CD8-positive, alpha-beta memory T cell (primary cell): ENCODE data around the gene BPIFB2. TPM values are rescaled to one million over a fixed set of nuclear protein-coding genes. Genes with fewer than 3 reads are reported as not detected.

ENCODE experiments used
- CTCF ChIA-PET: fragments of 350-600 bp; sonication (Branson Sonifier 250); formaldehyde crosslinking; loops from one replicate; lab custom pipeline; 2021; ENCODE audit warnings: antibody characterized with exemption; lab: Charles Lee
- POLR2A ChIA-PET: fragments of 350-600 bp; sonication (Branson Sonifier 250); formaldehyde crosslinking; loops from one replicate; lab custom pipeline; 2021; ENCODE audit warnings: antibody characterized with exemption; lab: Charles Lee
- DNase-seq, 5 donors: peaks; one replicate each; pipeline versions ENCODE4 v3.0.0 to v3.0.0-alpha.2; 2020 to 2022; ENCODE audit warnings: mixed read lengths in 1 of 5
- H3K27ac ChIP-seq: one replicate; pipeline ENCODE4 v1.7.0; 2013; ENCODE audit warnings: low read depth, mild to moderate bottlenecking, low read length, moderate library complexity
- H3K27me3 ChIP-seq: 2 replicates; pipeline ENCODE4 v1.7.0; 2013; ENCODE audit warnings: low read length, mild to moderate bottlenecking; ENCODE audit not compliant: insufficient read depth, poor library complexity, severe bottlenecking
- H3K36me3 ChIP-seq: 2 replicates; pipeline ENCODE4 v1.7.0; 2013; ENCODE audit warnings: mild to moderate bottlenecking, low read length, moderate library complexity; ENCODE audit not compliant: insufficient read depth
- H3K4me1 ChIP-seq: 2 replicates; pipeline ENCODE4 v1.7.0; 2013; ENCODE audit warnings: mild to moderate bottlenecking, low read length, moderate library complexity; ENCODE audit not compliant: insufficient read depth
- H3K4me3 ChIP-seq: 2 replicates; pipeline ENCODE4 v1.7.0; 2013; ENCODE audit warnings: mild to moderate bottlenecking, low read length
- H3K9me3 ChIP-seq: 2 replicates; pipeline ENCODE4 v1.7.0; 2013; ENCODE audit warnings: mild to moderate bottlenecking, low read length
- H3K27ac Mint-ChIP-seq, 8 donors: one replicate each; pipeline ENCODE4 v1.8.0; 2020 to 2021; ENCODE audit warnings: mixed read lengths in 8 of 8, mild to moderate bottlenecking in 6 of 8, inconsistent platforms in 3 of 8, moderate library complexity in 3 of 8
- H3K27me3 Mint-ChIP-seq, 2 donors: one replicate each; pipeline ENCODE4 v1.8.0; 2020 to 2021; ENCODE audit warnings: mixed read lengths in 2 of 2, mild to moderate bottlenecking in 1 of 2, moderate library complexity in 1 of 2
- H3K36me3 Mint-ChIP-seq, 3 donors: one replicate each; pipeline ENCODE4 v1.8.0; 2020 to 2021; ENCODE audit warnings: mixed read lengths in 3 of 3, inconsistent platforms in 1 of 3, mild to moderate bottlenecking in 1 of 3
- H3K4me1 Mint-ChIP-seq, 3 donors: one replicate each; pipeline ENCODE4 v1.8.0; 2020 to 2021; ENCODE audit warnings: mixed read lengths in 3 of 3, inconsistent platforms in 1 of 3, mild to moderate bottlenecking in 1 of 3
- H3K4me3 Mint-ChIP-seq, 7 donors: one replicate each; pipeline ENCODE4 v1.8.0; 2020 to 2021; ENCODE audit warnings: mixed read lengths in 7 of 7, mild to moderate bottlenecking in 6 of 7, moderate library complexity in 4 of 7, inconsistent platforms in 2 of 7
- H3K9me3 Mint-ChIP-seq, 5 donors: one replicate each; pipeline ENCODE4 v1.8.0; 2020 to 2022; ENCODE audit warnings: mixed read lengths in 5 of 5, mild to moderate bottlenecking in 3 of 5, moderate library complexity in 2 of 5, inconsistent platforms in 1 of 5
- polyA plus RNA-seq: library from polyadenylated mRNA; unstranded; fragments of 300-500 nt; fragmentation: Illumina TruSeq; gene quantifications from one replicate; pipeline ENCODE4 v1.2.3, GENCODE V29; 2021
- total RNA-seq, 2 experiments: library from RNA; stranded (reverse); gene quantifications; one replicate each; pipeline ENCODE4 v1.2.3, GENCODE V29; 2021

BPIFB2 gene
- total and polyA plus RNA-seq, 3 experiments from 2014 or later = not detected

- Histone ChIP-seq H3K9me3 (peaks cover 3% of the 10 kb centered on the region), H3K4me3 (no peak overlapping the region), H3K36me3 (no peaks in the 10 kb centered on the region), H3K27me3 (no peaks in the 10 kb centered on the region), H3K27ac (no peak overlapping the region), H3K4me1 (peaks cover 31% of the 10 kb centered on the region)
- POLR2A ChIA-PET = interaction anchor here (0.6 kb wide), 1 partner anchor 492 kb away, joined by 6 read pairs; no protein-coding TSS in a partner anchor
- H3K27me3 Mint-ChIP-seq = no peaks in the 10 kb centered on the region
- DNase-seq = peak in 1 of 5 donors; percentile 20
- H3K4me3 Mint-ChIP-seq = no peak overlapping the region
- CTCF ChIA-PET = interaction anchor here (1.1 to 1.7 kb wide), 3 partner anchors 10 to 46 kb away, joined by 3 to 4 read pairs (median 3); partner anchors contain the start of gene SUN5
- peak overlapping the region in 1 of 8 donors; percentile 32 for H3K27ac Mint-ChIP-seq
- H3K4me1 Mint-ChIP-seq = peaks cover 5 to 7% (median 7%) of the 10 kb centered on the region in 3 donors
- peaks cover 0 to 15% (median 0%) of the 10 kb centered on the region in 3 donors for H3K36me3 Mint-ChIP-seq
- peaks cover 0 to 12% (median 7%) of the 10 kb centered on the region in 5 donors for H3K9me3 Mint-ChIP-seq
Observed at GRCh38 chr20:32991383-32991782, 16.1 kb upstream of the BPIFB2 start.

DNA sequence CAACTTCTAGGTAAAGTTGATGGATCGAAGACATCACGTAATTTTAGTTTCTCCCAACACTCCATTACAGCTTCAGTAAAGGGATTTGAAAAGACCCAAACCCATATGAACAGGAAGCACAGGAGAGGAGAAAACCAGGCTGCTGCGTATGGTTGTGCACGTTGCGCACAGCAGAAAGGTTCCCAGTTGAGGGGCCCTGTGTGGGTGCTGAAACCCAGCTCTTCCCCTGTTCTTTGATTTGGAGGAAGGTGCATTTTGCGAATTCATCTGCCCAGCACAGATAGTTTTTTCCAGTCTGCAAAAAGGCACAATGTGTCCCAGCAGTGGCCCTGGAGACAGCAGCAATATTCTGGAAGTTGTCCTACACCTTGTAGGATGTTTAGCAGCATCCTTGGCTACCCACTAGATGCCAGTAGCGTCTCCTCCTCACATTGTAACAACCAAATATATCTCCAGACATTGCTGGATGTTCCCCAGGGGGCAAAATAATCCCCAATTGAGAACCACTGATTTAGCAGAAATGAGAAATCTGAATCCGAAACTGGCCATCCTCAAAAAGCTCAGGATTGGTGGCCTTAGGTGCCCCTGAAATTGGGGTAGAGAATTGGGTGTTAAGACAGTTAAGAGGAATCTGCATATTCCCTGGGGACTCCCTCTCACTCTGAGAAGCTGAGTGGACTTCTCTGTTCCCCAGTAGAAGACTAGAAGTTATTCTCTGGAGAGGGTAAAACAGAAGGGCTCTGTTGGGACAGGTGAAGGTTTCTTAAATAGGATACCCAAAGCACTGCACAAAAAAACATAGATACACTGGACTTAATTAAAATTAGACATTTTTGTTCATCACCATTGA, 15.5 kb upstream of the BPIFB2 start:
- H3K27me3 ChIP-seq = no peaks in the 10 kb centered on the region
- no peak overlapping the region for H3K4me3 ChIP-seq
- H3K4me1 Mint-ChIP-seq = peaks cover 5 to 7% (median 7%) of the 10 kb centered on the region in 3 donors
- peaks cover 31% of the 10 kb centered on the region for H3K4me1 ChIP-seq
- H3K27ac Mint-ChIP-seq = no peak overlapping the region
- POLR2A ChIA-PET = interaction anchor here (0.6 kb wide), 1 partner anchor 301 kb away, joined by 3 read pairs; no protein-coding TSS in a partner anchor
- H3K36me3 ChIP-seq = no peaks in the 10 kb centered on the region
- CTCF ChIA-PET = interaction anchor here (1.1 kb wide), 2 partner anchors 13 to 46 kb away, joined by 3 read pairs; partner anchors contain the start of gene SUN5
- H3K9me3 ChIP-seq = peaks cover 3% of the 10 kb centered on the region
- no peaks in the 10 kb centered on the region for H3K27me3 Mint-ChIP-seq
- H3K27ac ChIP-seq = no peak overlapping the region
- H3K36me3 Mint-ChIP-seq = peaks cover 0 to 15% (median 0%) of the 10 kb centered on the region in 3 donors
- peaks cover 0 to 12% (median 7%) of the 10 kb centered on the region in 5 donors for H3K9me3 Mint-ChIP-seq
- no peak overlapping the region for H3K4me3 Mint-ChIP-seq
- DNase-seq = peak in 1 of 5 donors; percentile 4

DNA sequence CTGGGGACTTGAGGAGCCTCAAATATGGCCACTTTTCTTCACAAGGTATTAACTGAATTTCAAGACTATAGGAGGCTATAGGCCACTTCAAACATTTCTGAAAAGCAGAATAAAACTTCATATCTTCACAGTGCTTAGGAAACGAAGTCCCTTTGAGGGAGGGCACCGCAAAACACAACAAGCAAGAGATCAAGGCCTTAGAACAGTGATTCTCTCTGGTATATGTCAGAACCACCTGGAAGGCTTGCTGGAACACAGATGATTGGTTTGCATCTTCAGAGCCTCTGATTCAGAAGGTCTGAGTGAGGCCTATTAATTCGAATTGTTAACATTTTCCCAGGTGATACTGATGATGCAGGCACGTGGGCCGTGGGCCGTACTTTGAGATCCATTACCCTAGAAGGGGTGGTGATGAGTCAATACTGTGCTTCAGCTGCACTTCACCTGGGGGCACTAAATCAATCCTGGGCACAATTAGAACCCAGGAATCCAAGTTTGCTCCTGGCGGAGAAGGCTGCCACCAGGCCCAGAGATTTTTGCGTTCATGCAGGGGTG, 13.9 kb upstream of the BPIFB2 start:
- Mint-ChIP-seq H3K27ac (peak overlapping the region in 1 of 8 donors; percentile 9), H3K27me3 (no peaks in the 10 kb centered on the region), H3K4me1 (peaks cover 10 to 15% (median 11%) of the 10 kb centered on the region in 3 donors), H3K36me3 (peaks cover 0 to 21% (median 0%) of the 10 kb centered on the region in 3 donors), H3K9me3 (peaks cover 0 to 12% (median 7%) of the 10 kb centered on the region in 5 donors), H3K4me3 (no peak overlapping the region)
- DNase-seq = peak in 1 of 5 donors; percentile 47
- CTCF ChIA-PET = no interaction called here
- Histone ChIP-seq H3K27ac (no peak overlapping the region), H3K27me3 (no peaks in the 10 kb centered on the region), H3K36me3 (no peaks in the 10 kb centered on the region), H3K9me3 (peaks cover 3% of the 10 kb centered on the region), H3K4me3 (no peak overlapping the region), H3K4me1 (peaks cover 31% of the 10 kb centered on the region)
- POLR2A ChIA-PET = no interaction called here

DNA sequence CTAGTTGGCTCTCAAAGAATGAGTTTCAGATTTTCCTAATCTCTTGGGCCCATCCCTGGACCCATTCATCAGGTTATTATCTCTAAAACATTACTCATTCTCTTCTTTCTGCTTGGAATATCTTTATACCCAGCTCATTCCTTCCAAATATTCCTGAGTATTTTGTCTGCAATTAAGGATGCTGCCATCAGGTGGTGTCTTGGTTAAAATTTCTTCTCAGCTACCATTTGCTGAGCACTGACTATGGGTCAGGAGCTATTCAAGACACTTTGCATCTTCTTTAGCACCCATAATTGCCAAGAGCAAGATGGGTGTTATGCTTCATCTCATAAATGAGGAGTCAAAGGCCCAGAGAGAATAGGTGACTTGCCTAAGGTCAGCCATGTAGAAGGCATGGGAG, 11.7 kb upstream of the BPIFB2 start:
- Mint-ChIP-seq H3K27ac (no peak overlapping the region), H3K27me3 (no peaks in the 10 kb centered on the region), H3K36me3 (peaks cover 0 to 21% (median 0%) of the 10 kb centered on the region in 3 donors), H3K4me3 (no peak overlapping the region), H3K9me3 (peaks cover 0 to 12% (median 7%) of the 10 kb centered on the region in 5 donors), H3K4me1 (peaks cover 11 to 19% (median 15%) of the 10 kb centered on the region in 3 donors)
- Histone ChIP-seq H3K27me3 (no peaks in the 10 kb centered on the region), H3K4me3 (no peak overlapping the region), H3K4me1 (peaks cover 28% of the 10 kb centered on the region), H3K9me3 (peaks cover 3% of the 10 kb centered on the region), H3K27ac (no peak overlapping the region), H3K36me3 (no peaks in the 10 kb centered on the region)
- POLR2A ChIA-PET = no interaction called here
- DNase-seq = no peak
- CTCF ChIA-PET = no interaction called here

- Mint-ChIP-seq H3K27ac (peak overlapping the region in 3 of 8 donors; percentile 37 to 54 (median 46)), H3K9me3 (peaks cover 0 to 12% (median 7%) of the 10 kb centered on the region in 5 donors), H3K27me3 (no peaks in the 10 kb centered on the region), H3K36me3 (peaks cover 0 to 18% (median 0%) of the 10 kb centered on the region in 3 donors), H3K4me1 (peaks cover 7 to 19% (median 15%) of the 10 kb centered on the region in 3 donors), H3K4me3 (peak overlapping the region in 1 of 7 donors; percentile 40)
- DNase-seq = no peak
- CTCF ChIA-PET = interaction anchor here (1.6 kb wide), 1 partner anchor 93 kb away, joined by 4 read pairs; no protein-coding TSS in a partner anchor
- Histone ChIP-seq H3K27me3 (no peaks in the 10 kb centered on the region), H3K9me3 (peaks cover 3% of the 10 kb centered on the region), H3K4me1 (peaks cover 11% of the 10 kb centered on the region), H3K36me3 (no peaks in the 10 kb centered on the region), H3K27ac (no peak overlapping the region), H3K4me3 (no peak overlapping the region)
- POLR2A ChIA-PET = no interaction called here
Observed at GRCh38 chr20:32997431-32997830, 10.1 kb upstream of the BPIFB2 start.

DNA sequence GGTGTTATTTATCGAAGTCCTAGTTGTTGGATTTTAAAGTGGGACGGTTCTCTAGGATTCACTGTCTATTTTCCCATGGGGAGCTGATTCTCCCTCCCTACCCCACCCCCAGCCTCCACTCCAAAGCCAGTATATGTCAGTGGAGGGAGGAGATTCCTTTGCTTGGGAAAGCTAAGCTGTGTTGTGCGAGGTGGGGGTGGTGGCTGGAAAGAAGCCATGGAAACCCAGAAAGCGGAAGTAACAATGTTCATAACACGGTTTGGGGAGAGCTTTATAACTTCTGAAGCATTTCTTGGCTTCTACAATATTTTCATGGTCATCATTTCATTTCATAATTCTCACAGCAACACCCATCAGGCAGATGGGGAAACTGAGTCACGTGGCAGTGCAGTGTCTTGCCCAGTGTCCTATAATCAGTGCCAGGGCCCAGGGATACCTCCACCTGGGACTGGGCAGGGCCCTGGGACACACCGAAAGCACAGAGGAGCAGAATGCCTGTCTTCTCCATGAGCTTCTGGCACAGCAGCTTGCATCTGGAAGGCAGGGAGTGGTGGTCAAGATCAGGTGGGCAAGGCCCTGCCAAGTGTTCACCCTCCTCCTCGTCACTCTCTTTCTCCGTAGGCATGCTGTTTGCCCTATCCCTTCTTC, 7.8 kb upstream of the BPIFB2 start:
- no peak overlapping the region for H3K27ac ChIP-seq
- peak overlapping the region in 2 of 8 donors; percentile 36 to 85 for H3K27ac Mint-ChIP-seq
- POLR2A ChIA-PET = no interaction called here
- H3K36me3 ChIP-seq = no peaks in the 10 kb centered on the region
- peaks cover 0 to 7% (median 6%) of the 10 kb centered on the region in 5 donors for H3K9me3 Mint-ChIP-seq
- no peak overlapping the region for H3K4me3 ChIP-seq
- H3K27me3 ChIP-seq = no peaks in the 10 kb centered on the region
- no peak overlapping the region for H3K4me3 Mint-ChIP-seq
- CTCF ChIA-PET = interaction anchor here (1.0 to 1.8 kb wide), 4 partner anchors 13 to 97 kb away, joined by 3 to 4 read pairs (median 3); no protein-coding TSS in a partner anchor
- peaks cover 3% of the 10 kb centered on the region for H3K9me3 ChIP-seq
- H3K27me3 Mint-ChIP-seq = no peaks in the 10 kb centered on the region
- no peak for DNase-seq
- peaks cover 7 to 19% (median 18%) of the 10 kb centered on the region in 3 donors for H3K4me1 Mint-ChIP-seq
- H3K36me3 Mint-ChIP-seq = peaks cover 0 to 13% (median 0%) of the 10 kb centered on the region in 3 donors
- peaks cover 9% of the 10 kb centered on the region for H3K4me1 ChIP-seq

DNA sequence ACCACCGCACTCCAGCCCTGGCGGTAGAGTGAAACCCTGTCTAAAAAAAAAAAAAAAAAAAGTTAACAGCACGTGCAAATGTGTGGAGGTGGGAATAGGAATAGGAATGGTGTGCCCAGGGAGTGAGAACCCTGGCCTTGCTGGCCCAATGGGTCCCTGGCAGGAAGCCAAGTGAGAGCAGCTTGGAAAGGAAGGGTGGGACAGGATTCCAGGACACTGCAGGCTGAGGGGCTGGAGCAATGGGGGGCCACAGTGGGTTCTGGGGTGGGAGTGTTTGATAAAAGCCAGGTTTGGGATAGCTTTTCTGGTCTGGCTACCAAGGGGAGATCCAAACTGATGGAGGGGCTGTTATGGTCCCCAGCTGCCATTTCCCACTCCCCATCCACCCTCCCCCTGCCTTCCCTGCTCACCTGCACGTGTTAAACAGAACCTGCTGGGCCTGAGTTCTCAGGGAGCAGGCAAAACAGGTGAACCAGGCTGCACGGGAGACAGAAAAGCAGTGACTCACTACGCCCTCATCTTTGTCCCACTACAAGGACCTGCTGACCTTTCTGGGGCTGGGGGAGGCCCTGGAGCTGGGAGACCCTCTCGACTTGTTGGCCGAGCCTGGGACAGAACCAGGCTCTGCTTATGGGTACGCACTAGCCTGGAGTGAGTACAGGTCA, 6.6 kb upstream of the BPIFB2 start:
- POLR2A ChIA-PET = no interaction called here

More for the DNA sequence above, 6.6 kb upstream of the BPIFB2 start:
- peaks cover 0 to 3% (median 0%) of the 10 kb centered on the region in 5 donors for H3K9me3 Mint-ChIP-seq
- H3K36me3 Mint-ChIP-seq = peaks cover 0 to 6% (median 2%) of the 10 kb centered on the region in 3 donors
- H3K27ac ChIP-seq = no peak overlapping the region
- H3K4me3 ChIP-seq = no peak overlapping the region
- peak in 1 of 5 donors; percentile 20 for DNase-seq
- H3K27me3 Mint-ChIP-seq = no peaks in the 10 kb centered on the region
- H3K9me3 ChIP-seq = no peaks in the 10 kb centered on the region
- H3K4me1 Mint-ChIP-seq = peaks cover 7 to 24% (median 23%) of the 10 kb centered on the region in 3 donors
- H3K4me1 ChIP-seq = peaks cover 11% of the 10 kb centered on the region
- CTCF ChIA-PET = interaction anchor here (1.0 to 1.7 kb wide), 3 partner anchors 10 to 99 kb away, joined by 3 to 4 read pairs (median 4); no protein-coding TSS in a partner anchor
- H3K27ac Mint-ChIP-seq = peak overlapping the region in 4 of 8 donors; percentile 35 to 81 (median 73)
- H3K27me3 ChIP-seq = no peaks in the 10 kb centered on the region
- H3K4me3 Mint-ChIP-seq = no peak overlapping the region
- no peaks in the 10 kb centered on the region for H3K36me3 ChIP-seq
